GM21619 (cell line): ENCODE data around the gene RALGDS.

Experiments
- ATAC-seq: cut with Tn5 transposase; IDR thresholded peaks from one replicate; pipeline ENCODE4 v1.9.1; 2021; ENCODE audit not compliant: unreplicated experiment

Gene RALGDS

DNA sequence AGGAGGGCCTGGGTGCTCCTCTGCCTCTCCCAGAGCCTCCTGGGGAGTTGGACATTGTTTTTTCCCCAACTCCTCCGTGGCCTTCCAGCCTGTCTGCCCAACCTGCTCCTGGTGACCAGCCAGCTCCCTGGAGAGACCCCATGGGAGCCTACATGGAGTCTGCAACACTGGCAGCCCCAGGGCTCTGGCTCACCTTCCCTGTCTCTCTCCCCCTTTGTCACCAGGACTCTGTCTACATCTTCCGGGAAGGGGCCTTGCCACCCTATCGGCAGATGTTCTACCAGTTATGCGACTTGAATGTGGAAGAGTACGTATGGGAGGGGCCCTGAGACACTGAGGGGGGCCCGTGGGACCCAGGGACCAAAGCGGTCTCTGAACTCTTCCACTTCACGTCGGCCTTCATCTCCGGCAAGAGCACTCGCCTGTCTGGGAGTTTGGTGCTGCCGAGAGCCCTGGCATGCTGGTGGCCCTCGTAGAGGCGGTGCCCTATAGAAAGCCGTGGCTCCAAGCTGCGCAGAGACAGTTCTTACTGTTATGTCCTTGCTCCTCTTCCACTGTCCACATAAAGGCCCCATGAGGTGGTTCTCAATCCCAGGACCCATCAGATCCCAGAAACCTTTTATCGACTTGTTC lies 65.1 kb downstream of the RALGDS start:
- ATAC-seq: no peak

GRCh38 chr9:133054966-133055365 lies 66.1 kb downstream of the RALGDS start:
- no peak for ATAC-seq

DNA sequence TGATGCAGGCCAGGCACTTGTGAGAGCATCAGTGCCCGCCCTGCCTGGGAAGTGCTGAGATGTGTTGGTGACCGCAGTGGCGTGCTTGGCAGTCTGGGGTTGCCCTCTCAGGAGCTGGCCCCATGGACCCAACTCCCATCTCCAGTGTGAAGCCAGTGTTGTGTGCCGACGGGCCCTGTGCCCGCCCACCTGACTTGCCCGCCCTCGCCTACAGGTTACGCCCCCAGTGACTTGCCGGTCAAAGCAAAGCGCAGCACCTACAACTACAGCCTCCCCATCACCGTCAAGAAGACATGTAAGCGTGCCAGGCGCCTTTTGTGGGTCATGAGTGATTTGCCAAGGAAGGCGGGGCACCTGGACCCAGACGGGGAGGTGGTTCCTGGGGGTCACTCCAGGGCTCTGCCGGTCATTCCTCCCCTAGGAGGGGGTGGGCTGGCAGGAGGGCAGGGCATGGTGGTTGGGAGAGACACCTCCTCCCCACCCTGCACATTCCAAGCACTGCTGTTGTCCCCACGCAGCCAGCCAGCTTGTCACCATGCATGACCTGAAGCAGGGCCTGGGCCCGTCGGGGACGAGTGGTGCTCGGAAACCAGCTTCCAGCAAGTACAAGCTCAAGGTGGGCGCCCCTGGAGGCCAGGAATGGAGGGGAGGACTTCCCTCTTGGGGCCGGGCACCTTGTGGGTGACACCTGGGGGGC lies 66.7 kb downstream of the RALGDS start:
- ATAC-seq: no peak

DNA sequence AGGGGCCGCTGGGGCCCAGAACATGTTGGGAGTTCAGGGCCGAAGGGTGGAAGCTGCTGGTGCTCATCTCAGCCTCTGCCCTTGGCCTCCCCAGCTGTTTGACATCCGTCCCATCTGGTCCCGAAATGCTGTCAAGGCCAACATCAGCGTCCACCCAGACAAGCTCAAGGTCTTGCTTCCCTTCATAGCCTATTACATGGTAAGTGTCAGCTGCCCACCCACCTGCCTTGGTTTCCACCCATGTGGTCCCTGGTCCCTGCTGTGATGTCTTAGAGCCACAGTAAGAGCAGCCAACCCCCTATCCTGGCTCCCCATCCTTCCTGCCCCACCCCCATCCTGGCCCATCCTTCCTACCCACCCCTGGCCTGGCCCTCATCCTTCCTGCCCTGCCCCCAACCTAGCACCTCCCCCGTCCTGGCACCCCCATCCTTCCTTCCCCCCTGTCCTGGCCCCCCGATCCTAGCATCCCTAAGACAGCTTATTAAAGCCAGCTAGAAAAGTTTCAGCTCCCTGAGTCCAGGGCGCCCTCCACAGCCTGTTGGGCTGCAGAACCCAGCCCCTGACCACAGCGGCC lies 69.0 kb downstream of the RALGDS start:
- no peak for ATAC-seq

DNA sequence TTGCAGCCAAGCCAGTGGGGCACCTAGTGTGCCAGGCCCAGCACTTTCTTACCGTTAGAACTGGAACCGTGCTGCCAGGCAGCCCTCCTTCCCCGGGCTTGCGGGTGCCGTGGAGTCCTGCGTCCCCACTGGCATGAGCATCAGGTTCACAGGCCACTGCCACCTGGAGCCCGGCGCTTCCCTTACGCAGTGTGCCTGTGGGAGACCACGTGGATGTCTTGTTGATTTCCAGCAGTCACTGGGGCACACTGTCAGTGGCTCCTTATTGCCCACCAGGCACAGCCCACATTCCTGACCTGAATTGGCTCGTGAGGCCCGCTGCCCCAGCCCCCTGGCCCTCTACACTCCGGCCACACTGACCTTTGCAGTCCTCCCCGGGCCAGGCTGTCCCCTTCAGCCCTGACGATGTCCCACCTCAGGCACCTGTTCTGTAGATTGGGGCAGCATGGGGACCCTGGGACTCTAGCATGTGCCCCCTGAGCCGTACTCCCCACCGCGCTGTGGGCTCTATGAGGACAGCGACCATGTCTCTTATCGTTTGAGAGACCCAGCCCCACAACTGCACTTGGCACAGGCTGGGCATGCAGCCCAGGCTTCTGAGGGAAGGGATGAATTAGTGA lies 69.6 kb downstream of the RALGDS start:
- no peak for ATAC-seq

DNA sequence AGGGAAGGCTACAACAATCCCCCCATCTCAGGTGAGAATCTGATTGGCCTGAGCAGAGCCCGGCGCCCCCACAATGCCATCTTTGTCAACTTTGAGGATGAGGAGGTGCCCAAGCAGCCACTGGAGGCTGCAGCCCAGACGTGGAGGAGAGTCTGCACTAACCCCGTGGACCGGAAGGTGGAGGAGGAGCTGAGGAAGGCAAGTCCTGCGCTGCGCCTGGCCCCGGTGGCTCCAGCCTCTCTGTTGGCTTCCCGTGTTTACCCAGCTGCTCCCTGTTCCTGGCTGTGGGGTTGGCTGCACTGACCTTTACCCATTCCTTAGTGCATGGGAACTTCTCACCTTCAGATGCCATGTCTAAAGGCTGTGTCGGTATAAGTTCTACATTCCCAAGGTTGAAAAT lies 70.3 kb downstream of the RALGDS start:
- ATAC-seq: no peak

DNA sequence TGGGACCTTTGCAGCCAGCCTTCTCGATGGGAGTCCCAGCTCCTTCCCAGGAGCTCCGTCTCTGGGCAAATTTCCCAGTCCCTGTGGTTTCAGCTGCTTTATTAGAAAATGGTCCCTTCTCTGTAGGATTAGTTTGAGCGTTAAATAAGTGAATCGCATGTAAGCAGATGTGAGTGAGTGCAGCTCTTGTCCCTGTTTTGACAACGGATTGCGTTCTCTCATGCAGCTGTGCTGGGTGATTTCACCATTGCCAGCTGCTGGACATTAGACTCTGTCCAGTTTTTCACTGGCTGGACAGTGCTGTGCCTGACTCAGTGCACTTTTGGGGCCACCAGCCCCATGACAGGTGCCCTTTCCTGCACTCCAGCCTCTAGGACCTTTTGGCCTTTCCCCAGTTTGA lies 70.9 kb downstream of the RALGDS start:
- no peak for ATAC-seq

DNA sequence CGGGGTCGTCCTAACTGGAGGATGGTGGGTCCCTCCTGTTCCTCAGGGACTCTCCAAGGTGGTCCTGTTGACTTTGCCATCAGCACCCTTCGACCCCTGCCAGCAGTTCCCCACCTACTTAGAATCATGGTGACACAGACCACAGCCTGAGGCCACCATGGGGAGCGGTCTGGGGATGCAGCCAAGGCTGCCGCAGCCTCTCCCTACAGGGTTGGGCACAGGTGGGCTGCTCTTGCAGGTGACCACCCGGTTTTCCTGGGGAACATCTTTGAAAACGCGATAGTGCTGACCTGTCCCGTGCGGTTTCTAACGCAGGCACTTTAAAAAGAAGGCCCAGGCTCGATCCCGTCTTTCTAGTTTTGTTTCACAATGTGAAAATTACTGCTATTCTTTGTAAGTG lies 72.0 kb downstream of the RALGDS start:
- no peak for ATAC-seq

DNA sequence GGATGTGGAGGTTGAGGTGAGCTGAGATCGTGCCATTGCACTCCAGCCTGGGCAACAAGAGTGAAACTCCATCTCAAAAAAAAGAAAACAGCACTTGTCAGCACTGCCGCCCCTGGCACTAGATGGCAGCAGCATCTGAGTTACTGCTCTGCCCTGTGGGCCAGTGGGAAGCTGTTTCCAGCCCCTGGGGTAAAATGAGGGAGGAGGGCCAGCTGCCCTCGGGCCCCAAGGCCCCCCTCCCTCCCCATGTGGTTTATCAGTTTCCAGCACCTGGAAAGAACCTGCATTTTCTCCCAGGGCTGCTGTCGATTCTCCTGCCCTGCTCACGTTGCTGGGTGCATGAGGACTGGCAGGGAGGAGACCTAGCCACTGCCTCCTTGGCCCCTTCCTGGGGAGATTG lies 72.4 kb downstream of the RALGDS start:
- ATAC-seq: no peak
